Left lung (tissue), 10 donors: ENCODE measurements around the gene GPC6. TPM values are rescaled to one million over a fixed set of nuclear protein-coding genes. Genes with fewer than 3 reads are reported as not detected.

Experiments used
- ATAC-seq: fragments of 200-7000 bp; cut with Tn5 transposase; one replicate; pipeline ENCODE4 v1.9.1; 2020; ENCODE audit warnings: moderate library complexity
- DNase-seq, 4 donors: peaks; one replicate each; pipeline ENCODE4 v3.0.0-alpha.2; 2013 to 2020
- H3K27ac ChIP-seq, 2 donors: fragments of 200-600 bp; sonication (generic) in 1 of 2; one replicate each; pipeline versions ENCODE4 v1.5.0 to v1.8.0; 2020 to 2021
- H3K27me3 ChIP-seq, 2 donors: fragments of 200-600 bp; sonication (generic) in 1 of 2; one replicate each; pipeline versions ENCODE4 v1.5.0 to v1.8.0; 2020 to 2021
- H3K36me3 ChIP-seq, 2 donors: fragments of 200-600 bp; sonication (generic) in 1 of 2; one replicate each; pipeline versions ENCODE4 v1.5.0 to v1.8.0; 2020 to 2021
- H3K4me1 ChIP-seq, 2 donors: fragments of 200-600 bp; one replicate each; pipeline ENCODE4 v1.8.0; 2021
- H3K4me3 ChIP-seq, 2 donors: fragments of 200-600 bp; sonication (generic) in 1 of 2; one replicate each; pipeline versions ENCODE4 v1.5.0 to v1.8.0; 2020 to 2021; ENCODE audit warnings: mild to moderate bottlenecking in 1 of 2
- H3K9me3 ChIP-seq, 2 donors: fragments of 200-600 bp; sonication (generic) in 1 of 2; one replicate each; pipeline versions ENCODE4 v1.5.0 to v1.8.0; 2020 to 2021
- intact Hi-C, 2 donors: fragments of 100-400 bp; cut with DNase I; formaldehyde crosslinking; loops; one replicate each; pipeline versions ENCODE4 v1.11.2 to v1.14.2; 2022
- polyA plus RNA-seq, 6 donors: library from polyadenylated mRNA; unstranded; fragments of 120-200 nt; gene quantifications; one replicate each; pipeline ENCODE4 v1.2.1, GENCODE V29; 2013; ENCODE audit not compliant: insufficient read length in 6 of 6
- total RNA-seq, 2 donors: library from RNA; stranded (reverse); fragmentation: NEBNext Ultra II Directional; extraction: Animal tissue kit (Norgen Biotek cat#: 25700); gene quantifications; one replicate each; pipeline ENCODE4 v1.2.1, GENCODE V29; 2021
- TF ChIP-seq, protein P1 (sequence below), 2 donors: fragments of 200-600 bp; sonication (generic) in 1 of 2; IDR thresholded peaks; one replicate each; pipeline versions ENCODE4 v1.5.0 to v1.8.0; 2021; ENCODE audit warnings: antibody characterized with exemption in 2 of 2
- donor health status: DM: no; HTN: yes; CAD: no.
- donor health status: DM: no; HTN: no; CAD: no.

The GPC6 gene
- total and polyA plus RNA-seq, 8 donors, result 9.6 to 25.8 (median 21.1) TPM

DNA sequence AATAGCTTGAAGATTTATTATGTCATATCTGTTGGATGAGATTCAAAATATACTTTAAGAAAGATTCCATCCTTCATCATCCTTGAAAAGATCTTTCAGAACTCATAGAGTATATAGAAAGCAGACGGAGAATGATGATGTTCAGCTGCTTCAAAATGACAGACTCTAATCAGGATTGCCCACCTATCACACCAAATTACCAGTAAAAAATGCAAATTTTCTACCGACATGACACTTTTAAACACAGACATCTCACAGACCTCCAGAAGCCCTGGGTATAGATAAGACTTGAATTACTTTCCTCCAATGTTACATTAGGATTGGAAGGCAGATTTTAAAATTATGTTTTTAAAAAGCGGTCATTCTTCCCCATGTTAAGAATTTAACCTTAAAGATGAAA, 235.5 kb downstream of the GPC6 start:
- TF ChIP-seq, protein P1, sequence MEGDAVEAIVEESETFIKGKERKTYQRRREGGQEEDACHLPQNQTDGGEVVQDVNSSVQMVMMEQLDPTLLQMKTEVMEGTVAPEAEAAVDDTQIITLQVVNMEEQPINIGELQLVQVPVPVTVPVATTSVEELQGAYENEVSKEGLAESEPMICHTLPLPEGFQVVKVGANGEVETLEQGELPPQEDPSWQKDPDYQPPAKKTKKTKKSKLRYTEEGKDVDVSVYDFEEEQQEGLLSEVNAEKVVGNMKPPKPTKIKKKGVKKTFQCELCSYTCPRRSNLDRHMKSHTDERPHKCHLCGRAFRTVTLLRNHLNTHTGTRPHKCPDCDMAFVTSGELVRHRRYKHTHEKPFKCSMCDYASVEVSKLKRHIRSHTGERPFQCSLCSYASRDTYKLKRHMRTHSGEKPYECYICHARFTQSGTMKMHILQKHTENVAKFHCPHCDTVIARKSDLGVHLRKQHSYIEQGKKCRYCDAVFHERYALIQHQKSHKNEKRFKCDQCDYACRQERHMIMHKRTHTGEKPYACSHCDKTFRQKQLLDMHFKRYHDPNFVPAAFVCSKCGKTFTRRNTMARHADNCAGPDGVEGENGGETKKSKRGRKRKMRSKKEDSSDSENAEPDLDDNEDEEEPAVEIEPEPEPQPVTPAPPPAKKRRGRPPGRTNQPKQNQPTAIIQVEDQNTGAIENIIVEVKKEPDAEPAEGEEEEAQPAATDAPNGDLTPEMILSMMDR (IDR thresholded peaks at IDR 0.05), result no peak

DNA sequence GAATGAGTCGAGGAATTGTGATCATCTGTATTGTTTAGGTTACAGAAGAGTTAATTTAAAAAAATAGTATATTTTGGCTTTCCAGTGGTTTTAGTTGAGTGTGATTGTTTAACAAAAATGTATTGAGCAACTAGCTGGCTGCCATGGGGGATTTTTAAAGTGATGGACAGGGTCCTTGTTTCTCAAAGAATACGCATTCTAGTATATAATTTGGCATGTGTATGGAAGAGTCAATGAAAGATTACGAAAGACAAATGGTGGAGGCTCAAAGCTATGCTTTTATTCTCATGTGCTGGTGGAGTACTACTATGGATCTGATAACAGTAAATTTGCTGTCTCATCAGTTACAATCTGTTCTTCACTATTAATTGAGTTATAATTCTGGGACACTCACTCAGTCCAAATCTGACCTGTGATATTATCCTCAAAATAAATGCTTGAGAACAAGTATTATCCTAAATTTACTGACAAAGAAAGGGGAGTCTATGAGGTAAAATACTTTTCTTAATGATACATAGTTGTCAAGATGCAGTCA, 240.0 kb downstream of the GPC6 start:
- Histone ChIP-seq H3K36me3 (no peaks in the 10 kb centered on the region), H3K27ac (no peak overlapping the region), H3K4me1 (no peaks in the 10 kb centered on the region), H3K4me3 (no peak overlapping the region), H3K27me3 (no peaks in the 10 kb centered on the region), H3K9me3 (peaks cover 0 to 14% of the 10 kb centered on the region in 2 donors)
- TF ChIP-seq, protein P1 (IDR thresholded peaks at IDR 0.05), result no peak
- ATAC-seq (no peak), DNase-seq (peak in 2 of 4 donors; percentile 24 to 65)
- intact Hi-C loops, result no loop called here

More for the DNA sequence above, 235.5 kb downstream of the GPC6 start:
- intact Hi-C loops, result no loop called here
- no peaks in the 10 kb centered on the region for H3K36me3 ChIP-seq
- H3K27ac ChIP-seq, result no peak overlapping the region
- ATAC-seq (no peak), DNase-seq (no peak)
- no peaks in the 10 kb centered on the region for H3K27me3 ChIP-seq
- no peak overlapping the region for H3K4me3 ChIP-seq
- H3K9me3 ChIP-seq, result no peaks in the 10 kb centered on the region
- no peaks in the 10 kb centered on the region for H3K4me1 ChIP-seq

DNA sequence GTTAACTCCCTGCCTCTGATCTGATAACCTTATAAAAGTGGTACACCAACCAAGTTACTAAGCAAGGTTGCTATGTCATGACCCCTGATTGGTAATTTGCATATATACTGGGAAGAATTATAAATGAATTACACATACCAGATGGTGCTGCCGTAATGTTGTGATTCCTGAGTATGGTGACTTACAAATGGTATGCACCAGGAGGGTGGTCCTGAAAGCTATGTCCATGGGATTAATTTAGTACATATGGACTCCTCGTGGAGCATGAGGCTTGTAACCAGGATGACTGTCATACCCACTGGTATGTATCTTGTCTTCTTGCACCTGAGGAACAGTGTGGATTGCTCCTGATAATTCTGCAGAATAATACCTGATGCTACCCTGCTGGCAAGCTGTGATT, 240.6 kb downstream of the GPC6 start:
- no peaks in the 10 kb centered on the region for H3K4me1 ChIP-seq
- TF ChIP-seq, protein P1 (IDR thresholded peaks at IDR 0.05), result no peak
- no peak overlapping the region for H3K27ac ChIP-seq
- H3K9me3 ChIP-seq, result peaks cover 0 to 19% of the 10 kb centered on the region in 2 donors
- no peak overlapping the region for H3K4me3 ChIP-seq
- no peaks in the 10 kb centered on the region for H3K36me3 ChIP-seq
- DNase-seq, result no peak
- no peaks in the 10 kb centered on the region for H3K27me3 ChIP-seq
- intact Hi-C loops, result no loop called here
- ATAC-seq, result no peak

DNA sequence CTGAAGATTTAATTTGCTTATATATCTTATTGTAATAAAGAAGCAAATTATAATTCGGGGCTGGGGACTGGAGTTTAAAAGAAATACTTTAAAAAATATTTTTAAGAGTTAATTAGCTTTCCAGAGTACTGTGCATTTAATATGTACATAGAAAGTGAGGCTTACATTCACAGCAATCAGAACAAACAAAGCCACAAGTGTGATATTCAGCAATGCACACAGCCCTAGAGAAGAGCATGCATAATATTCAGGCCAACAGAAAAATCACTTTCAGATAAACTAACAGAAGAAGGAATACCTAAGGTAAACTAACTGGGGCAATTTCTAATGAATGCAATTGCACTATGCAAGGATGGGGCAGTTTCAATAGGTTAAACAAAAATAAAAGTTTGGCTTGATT, 241.8 kb downstream of the GPC6 start:
- intact Hi-C loops, result no loop called here
- H3K4me1 ChIP-seq, result no peaks in the 10 kb centered on the region
- DNase-seq (no peak), ATAC-seq (no peak)
- H3K27ac ChIP-seq, result no peak overlapping the region
- no peaks in the 10 kb centered on the region for H3K27me3 ChIP-seq
- H3K9me3 ChIP-seq, result peaks cover 0 to 31% of the 10 kb centered on the region in 2 donors
- TF ChIP-seq, protein P1 (IDR thresholded peaks at IDR 0.05), result no peak
- H3K4me3 ChIP-seq, result no peak overlapping the region
- H3K36me3 ChIP-seq, result no peaks in the 10 kb centered on the region

DNA sequence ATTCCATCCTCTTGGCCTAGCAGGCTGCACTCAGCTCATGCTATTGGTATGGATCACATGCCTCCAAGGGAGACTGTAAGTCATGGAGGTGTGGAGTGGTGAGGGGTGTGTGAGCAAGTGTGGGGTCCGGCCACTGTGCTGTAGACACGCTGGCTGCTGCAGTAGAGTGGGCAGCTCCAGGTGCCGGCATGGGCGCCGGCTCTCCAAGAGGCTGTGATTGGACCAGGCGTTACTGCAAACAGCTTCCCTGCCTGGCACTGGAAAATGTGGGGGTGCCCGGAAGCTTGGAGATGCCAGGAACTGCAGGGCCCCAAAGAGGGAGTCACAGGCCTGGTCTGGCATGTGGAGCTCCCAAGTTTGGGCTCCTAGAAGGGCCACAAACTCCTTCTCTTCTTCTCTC, 245.7 kb downstream of the GPC6 start:
- no peaks in the 10 kb centered on the region for H3K27me3 ChIP-seq
- TF ChIP-seq, protein P1 (IDR thresholded peaks at IDR 0.05), result no peak
- no peaks in the 10 kb centered on the region for H3K36me3 ChIP-seq
- no peak overlapping the region for H3K4me3 ChIP-seq
- ATAC-seq, result no peak
- intact Hi-C loops, result no loop called here
- DNase-seq, result peak in 1 of 4 donors; percentile 34
- H3K9me3 ChIP-seq, result peaks cover 0 to 37% of the 10 kb centered on the region in 2 donors
- no peaks in the 10 kb centered on the region for H3K4me1 ChIP-seq
- H3K27ac ChIP-seq, result no peak overlapping the region
